B cell (primary cell): Measurements from ENCODE around the gene KCNJ10. TPM values are rescaled to one million over a fixed set of nuclear protein-coding genes. Genes with fewer than 3 reads are reported as not detected.

Source experiments
- ATAC-seq: fragments of 200-7000 bp; cut with Tn5 transposase; one replicate; pipeline ENCODE4 v1.10.0; 2021; ENCODE audit warnings: low read depth, mild to moderate bottlenecking, moderate number of reproducible peaks, moderate library complexity
- CTCF ChIA-PET: fragments of 350-600 bp; sonication (Branson Sonifier 250); formaldehyde crosslinking; loops from one replicate; lab custom pipeline; 2021; ENCODE audit warnings: antibody characterized with exemption, inconsistent platforms; lab: Charles Lee
- POLR2A ChIA-PET: fragments of 350-600 bp; sonication (Branson Sonifier 250); formaldehyde crosslinking; loops from one replicate; lab custom pipeline; 2021; ENCODE audit warnings: antibody characterized with exemption; lab: Charles Lee
- DNase-seq: peaks from one replicate; pipeline ENCODE4 v3.0.0; 2013
- H2AFZ ChIP-seq: 2 replicates; pipeline ENCODE4 v1.6.1; 2012; ENCODE audit warnings: mild to moderate bottlenecking, low read depth, low read length; ENCODE audit not compliant: insufficient read depth, poor library complexity, severe bottlenecking
- H3K27ac ChIP-seq, 2 donors: 1 replicate in 1 of 2; 2 replicates in 1 of 2; pipeline ENCODE4 v1.5.1; 2012 to 2013; ENCODE audit warnings: low read length in 2 of 2, mild to moderate bottlenecking in 2 of 2, moderate library complexity in 1 of 2
- H3K27me3 ChIP-seq, 4 experiments: fragments of 200-600 bp in 1 of 4; sonication (generic) in 1 of 4; replicated peaks in 1 of 4; 1 replicate in 2 of 4; 2 replicates in 2 of 4; pipeline versions ENCODE4 v1.6.1 to v1.7.0; 2013 to 2016; ENCODE audit warnings: low read length in 3 of 4, mild to moderate bottlenecking in 2 of 4, mixed read lengths in 1 of 4, moderate library complexity in 1 of 4; ENCODE audit not compliant: insufficient read depth in 4 of 4, control insufficient read depth in 3 of 4; ENCODE audit errors: control extremely low read depth in 1 of 4
- H3K36me3 ChIP-seq, 2 experiments: replicated peaks in 1 of 2; 1 replicate in 1 of 2; 2 replicates in 1 of 2; pipeline versions ENCODE4 v1.6.1 to v1.7.1; 2013; ENCODE audit warnings: low read length in 1 of 2; ENCODE audit not compliant: insufficient read depth in 2 of 2, control insufficient read depth in 1 of 2; ENCODE audit errors: control extremely low read depth in 1 of 2, extremely low read depth in 1 of 2
- H3K4me1 ChIP-seq, 2 donors: fragments of 200-600 bp in 1 of 2; sonication (generic) in 1 of 2; 1 replicate in 1 of 2; 2 replicates in 1 of 2; pipeline versions ENCODE4 v1.5.1 to v1.6.1; 2013 to 2017; ENCODE audit warnings: low read length in 2 of 2; ENCODE audit not compliant: control insufficient read depth in 2 of 2, insufficient read depth in 2 of 2
- H3K4me2 ChIP-seq: replicated peaks from 2 replicates; pipeline ENCODE3; 2012; ENCODE audit warnings: mild to moderate bottlenecking, low read depth, low read length; ENCODE audit not compliant: poor library complexity, severe bottlenecking
- H3K4me3 ChIP-seq, 5 experiments: fragments of 200-600 bp in 1 of 5; sonication (generic) in 1 of 5; 1 replicate in 3 of 5; 2 replicates in 2 of 5; pipeline versions ENCODE4 v1.5.1 to v1.7.0; 2011 to 2016; ENCODE audit warnings: low read length in 4 of 5, mild to moderate bottlenecking in 4 of 5, low read depth in 2 of 5, control low read depth in 1 of 5, moderate library complexity in 1 of 5; ENCODE audit not compliant: insufficient read depth in 1 of 5; ENCODE audit errors: control extremely low read depth in 1 of 5, extremely low read depth in 1 of 5
- H3K79me2 ChIP-seq: fragments of 200-600 bp; sonication (generic); one replicate; pipeline ENCODE4 v1.6.0; 2016; ENCODE audit warnings: low read length; ENCODE audit not compliant: control insufficient read depth, insufficient read depth
- H3K9ac ChIP-seq: fragments of 200-600 bp; sonication (generic); 2 replicates; pipeline ENCODE4 v1.6.1; 2017; ENCODE audit warnings: mild to moderate bottlenecking, low read length, moderate library complexity
- H3K9me3 ChIP-seq, 3 donors: one replicate each; pipeline versions ENCODE4 v1.6.1 to v1.7.1; 2013; ENCODE audit warnings: low read length in 2 of 3; ENCODE audit not compliant: control insufficient read depth in 2 of 3, insufficient read depth in 1 of 3; ENCODE audit errors: control extremely low read depth in 1 of 3
- H4K20me1 ChIP-seq: 2 replicates; pipeline ENCODE4 v1.6.0; 2012; ENCODE audit warnings: mild to moderate bottlenecking, low read length; ENCODE audit not compliant: insufficient read depth, control insufficient read depth, poor library complexity, severe bottlenecking
- H3K27ac Mint-ChIP-seq: one replicate; pipeline ENCODE4 v1.8.0; 2021; ENCODE audit warnings: mixed read lengths
- H3K27me3 Mint-ChIP-seq: one replicate; pipeline ENCODE4 v1.8.0; 2021; ENCODE audit warnings: mixed read lengths
- H3K4me1 Mint-ChIP-seq: one replicate; pipeline ENCODE4 v1.8.0; 2021; ENCODE audit warnings: mixed read lengths
- H3K4me3 Mint-ChIP-seq: one replicate; pipeline ENCODE4 v1.8.0; 2021; ENCODE audit warnings: mixed read lengths
- H3K9me3 Mint-ChIP-seq: one replicate; pipeline ENCODE4 v1.8.0; 2022; ENCODE audit warnings: mixed read lengths; ENCODE audit not compliant: insufficient read depth
- CTCF ChIP-seq: fragments of 200-600 bp; IDR thresholded peaks from one replicate; pipeline ENCODE4 v1.8.0; 2022; ENCODE audit warnings: antibody characterized with exemption, mild to moderate bottlenecking
- EZH2 ChIP-seq: IDR thresholded peaks from 2 replicates; pipeline ENCODE4 v1.6.1; 2012; ENCODE audit warnings: borderline replicate concordance, low read depth, mild to moderate bottlenecking, moderate library complexity, low read length; ENCODE audit not compliant: insufficient read depth, poor library complexity, severe bottlenecking
- WGBS: methylation state at CpG from one replicate; pipeline ENCODE4 v1.1.5; 2013; ENCODE audit warnings: missing lambda C conversion rate; ENCODE audit not compliant: insufficient coverage; 5-methylcytosine and 5-hydroxymethylcytosine counted together
- intact Hi-C: fragments of 100-400 bp; cut with micrococcal nuclease; formaldehyde crosslinking; loops from one replicate; pipeline ENCODE4 v1.10.0; 2022
- polyA plus RNA-seq: library from polyadenylated mRNA; depleted of rRNA; stranded (reverse); fragments of >200 nt; gene quantifications from 2 replicates; pipeline ENCODE4 v1.2.3, GENCODE V29; 2012
- total RNA-seq, 2 donors: library from RNA; stranded (reverse); fragments of 120-200 nt in 1 of 2; gene quantifications; 1 replicate in 1 of 2; 2 replicates in 1 of 2; pipeline versions ENCODE4 v1.2.3 to v1.2.4, GENCODE V29; 2013 to 2022

Gene KCNJ10
- total and polyA plus RNA-seq, 2 donors (not counting 1 experiment from before 2014, with no cell fraction given): not detected

GRCh38 chr1:159955456-159955855 is 114.5 kb downstream of the KCNJ10 start:
- peaks cover 0 to 21% (median 6%) of the 10 kb centered on the region in 4 experiments for H3K27me3 ChIP-seq
- POLR2A ChIA-PET: interaction anchor here (0.7 kb wide), 1 partner anchor 19 kb away, joined by 4 read pairs; no protein-coding TSS in a partner anchor
- Mint-ChIP-seq H3K27me3 (peaks cover 40% of the 10 kb centered on the region), H3K4me1 (no peaks in the 10 kb centered on the region), H3K9me3 (no peaks in the 10 kb centered on the region), H3K4me3 (no peak overlapping the region), H3K27ac (no peak overlapping the region)
- TF ChIP-seq EZH2 (no peak), CTCF (no peak)
- CTCF ChIA-PET: interaction anchor here (0.7 to 1.7 kb wide), 3 partner anchors 8 to 17 kb away, joined by 3 to 4 read pairs (median 4); partner anchors contain the start of gene IGSF9
- H3K9ac ChIP-seq: no peak overlapping the region
- H3K4me3 ChIP-seq: no peak overlapping the region
- intact Hi-C loops: no loop called here
- no peaks in the 10 kb centered on the region for H4K20me1 ChIP-seq
- 90% methylated on average over 2 of the region's 3 CpGs for WGBS
- no peaks in the 10 kb centered on the region for H3K36me3 ChIP-seq
- DNase-seq: no peak
- no peak overlapping the region for H3K27ac ChIP-seq
- H2AFZ ChIP-seq: no peak overlapping the region
- no peaks in the 10 kb centered on the region for H3K4me1 ChIP-seq
- H3K4me2 ChIP-seq: no peak overlapping the region
- no peaks in the 10 kb centered on the region for H3K79me2 ChIP-seq
- no peak for ATAC-seq
- no peaks in the 10 kb centered on the region for H3K9me3 ChIP-seq

GRCh38 chr1:159953536-159954515 is 116.1 kb downstream of the KCNJ10 start, which contains the start of gene SLAMF9:
TSS of gene SLAMF9 (minus strand) at chr1:159954237. CDS start at chr1:159954137, 100 bp downstream.
- ATAC-seq: no peak

More at GRCh38 chr1:159953536-159954515, 116.1 kb downstream of the KCNJ10 start, which contains the start of gene SLAMF9:
- H3K27ac Mint-ChIP-seq: no peak within 1 kb of the TSS
- no peaks in the 10 kb centered on the region for H3K9me3 Mint-ChIP-seq
- DNase-seq: no peak
- H3K79me2 ChIP-seq: no peaks in the 10 kb centered on the region
- no peak for TF ChIP-seq EZH2
- H3K4me1 ChIP-seq: no peaks in the 10 kb centered on the region
- H3K9ac ChIP-seq: no peak within 1 kb of the TSS
- no peaks in the 10 kb centered on the region for H3K36me3 ChIP-seq
- POLR2A ChIA-PET: no interaction called here
- no peak within 1 kb of the TSS for H3K4me3 ChIP-seq
- H3K4me3 Mint-ChIP-seq: no peak within 1 kb of the TSS
- H3K27ac ChIP-seq: no peak within 1 kb of the TSS
- no peaks in the 10 kb centered on the region for H4K20me1 ChIP-seq
- CTCF ChIA-PET: interaction anchor here (1.1 to 2.2 kb wide), 4 partner anchors 16 to 132 kb away, joined by 3 to 8 read pairs (median 3); no protein-coding TSS in a partner anchor
- H3K27me3 Mint-ChIP-seq: peaks cover 41% of the 10 kb centered on the region
- no peak within 1 kb of the TSS for H2AFZ ChIP-seq
- intact Hi-C loops: no loop called here
- no peaks in the 10 kb centered on the region for H3K4me1 Mint-ChIP-seq
- H3K4me2 ChIP-seq: no peak within 1 kb of the TSS
- peaks cover 0 to 21% (median 6%) of the 10 kb centered on the region in 4 experiments for H3K27me3 ChIP-seq
- no peaks in the 10 kb centered on the region for H3K9me3 ChIP-seq
- WGBS: 74% methylated on average over 8 of the region's 11 CpGs
